ENCODE measurements around the gene ACOT7.
A peak's percentile ranks its signal among the peaks of the same experiment; 100 is the strongest.

The ACOT7 gene

GRCh38 chr1:6263716-6264115 is 129.9 kb downstream of the ACOT7 start:
- no peaks in the 10 kb centered on the region for H3K9me3 ChIP-seq (ENCODE audit: control insufficient read depth, low read length)
- no peak overlapping the region for H3K27ac ChIP-seq (ENCODE audit: insufficient read depth, low read length, poor library complexity, severe bottlenecking)
- no peaks in the 10 kb centered on the region for H3K36me3 ChIP-seq (ENCODE audit: control insufficient read depth, insufficient read depth, low read length)
- H3K4me3 ChIP-seq (ENCODE audit: insufficient read depth, low read depth, low read length, poor library complexity, severe bottlenecking): no peak overlapping the region
- H3K27me3 ChIP-seq (replicated peaks; ENCODE audit: control insufficient read depth, insufficient read depth, low read length, poor library complexity, severe bottlenecking): no peaks in the 10 kb centered on the region
- H3K4me1 ChIP-seq (ENCODE audit: control insufficient read depth, insufficient read depth, low read length, poor library complexity, severe bottlenecking): peaks cover 14% of the 10 kb centered on the region
- no peak for DNase-seq

- Histone ChIP-seq H3K27me3 (replicated peaks; ENCODE audit: control insufficient read depth, insufficient read depth, low read length, poor library complexity, severe bottlenecking) (no peaks in the 10 kb centered on the region), H3K9me3 (ENCODE audit: control insufficient read depth, low read length) (no peaks in the 10 kb centered on the region), H3K36me3 (ENCODE audit: control insufficient read depth, insufficient read depth, low read length) (no peaks in the 10 kb centered on the region), H3K4me3 (ENCODE audit: insufficient read depth, low read depth, low read length, poor library complexity, severe bottlenecking) (no peak overlapping the region), H3K4me1 (ENCODE audit: control insufficient read depth, insufficient read depth, low read length, poor library complexity, severe bottlenecking) (peaks cover 14% of the 10 kb centered on the region), H3K27ac (ENCODE audit: insufficient read depth, low read length, poor library complexity, severe bottlenecking) (no peak overlapping the region)
- no peak for DNase-seq
Measured at GRCh38 chr1:6262555-6263420, 130.8 kb downstream of the ACOT7 start.

GRCh38 chr1:6261615-6261995 is 132.0 kb downstream of the ACOT7 start:
- Histone ChIP-seq H3K27ac (ENCODE audit: insufficient read depth, low read length, poor library complexity, severe bottlenecking) (no peak overlapping the region), H3K36me3 (ENCODE audit: control insufficient read depth, insufficient read depth, low read length) (no peaks in the 10 kb centered on the region), H3K4me3 (ENCODE audit: insufficient read depth, low read depth, low read length, poor library complexity, severe bottlenecking) (no peak overlapping the region), H3K9me3 (ENCODE audit: control insufficient read depth, low read length) (no peaks in the 10 kb centered on the region), H3K4me1 (ENCODE audit: control insufficient read depth, insufficient read depth, low read length, poor library complexity, severe bottlenecking) (peaks cover 14% of the 10 kb centered on the region), H3K27me3 (replicated peaks; ENCODE audit: control insufficient read depth, insufficient read depth, low read length, poor library complexity, severe bottlenecking) (no peaks in the 10 kb centered on the region)
- DNase-seq: no peak

GRCh38 chr1:6260961-6261614 is 132.5 kb downstream of the ACOT7 start, which contains the start of gene GPR153:
TSS of gene GPR153 (minus strand) at chr1:6261098. CDS start at chr1:6254905, 6,193 bp downstream.
- peaks cover 14% of the 10 kb centered on the region for H3K4me1 ChIP-seq (ENCODE audit: control insufficient read depth, insufficient read depth, low read length, poor library complexity, severe bottlenecking)

GRCh38 chr1:6260433-6260934 is 133.1 kb downstream of the ACOT7 start:
- DNase-seq: no peak
- no peaks in the 10 kb centered on the region for H3K27me3 ChIP-seq (replicated peaks; ENCODE audit: control insufficient read depth, insufficient read depth, low read length, poor library complexity, severe bottlenecking)
- H3K4me3 ChIP-seq (ENCODE audit: insufficient read depth, low read depth, low read length, poor library complexity, severe bottlenecking): peak overlapping the region; percentile 59
- H3K9me3 ChIP-seq (ENCODE audit: control insufficient read depth, low read length): no peaks in the 10 kb centered on the region
- peaks cover 14% of the 10 kb centered on the region for H3K4me1 ChIP-seq (ENCODE audit: control insufficient read depth, insufficient read depth, low read length, poor library complexity, severe bottlenecking)
- no peak overlapping the region for H3K27ac ChIP-seq (ENCODE audit: insufficient read depth, low read length, poor library complexity, severe bottlenecking)
- no peaks in the 10 kb centered on the region for H3K36me3 ChIP-seq (ENCODE audit: control insufficient read depth, insufficient read depth, low read length)

More at GRCh38 chr1:6260961-6261614, 132.5 kb downstream of the ACOT7 start, which contains the start of gene GPR153:
- H3K36me3 ChIP-seq (ENCODE audit: control insufficient read depth, insufficient read depth, low read length): no peaks in the 10 kb centered on the region
- H3K9me3 ChIP-seq (ENCODE audit: control insufficient read depth, low read length): no peaks in the 10 kb centered on the region
- peak within 1 kb of the TSS; percentile 59 for H3K4me3 ChIP-seq (ENCODE audit: insufficient read depth, low read depth, low read length, poor library complexity, severe bottlenecking)
- peak in 1 of 3 donors; percentile 17 for DNase-seq
- no peak within 1 kb of the TSS for H3K27ac ChIP-seq (ENCODE audit: insufficient read depth, low read length, poor library complexity, severe bottlenecking)
- no peaks in the 10 kb centered on the region for H3K27me3 ChIP-seq (replicated peaks; ENCODE audit: control insufficient read depth, insufficient read depth, low read length, poor library complexity, severe bottlenecking)

DNA sequence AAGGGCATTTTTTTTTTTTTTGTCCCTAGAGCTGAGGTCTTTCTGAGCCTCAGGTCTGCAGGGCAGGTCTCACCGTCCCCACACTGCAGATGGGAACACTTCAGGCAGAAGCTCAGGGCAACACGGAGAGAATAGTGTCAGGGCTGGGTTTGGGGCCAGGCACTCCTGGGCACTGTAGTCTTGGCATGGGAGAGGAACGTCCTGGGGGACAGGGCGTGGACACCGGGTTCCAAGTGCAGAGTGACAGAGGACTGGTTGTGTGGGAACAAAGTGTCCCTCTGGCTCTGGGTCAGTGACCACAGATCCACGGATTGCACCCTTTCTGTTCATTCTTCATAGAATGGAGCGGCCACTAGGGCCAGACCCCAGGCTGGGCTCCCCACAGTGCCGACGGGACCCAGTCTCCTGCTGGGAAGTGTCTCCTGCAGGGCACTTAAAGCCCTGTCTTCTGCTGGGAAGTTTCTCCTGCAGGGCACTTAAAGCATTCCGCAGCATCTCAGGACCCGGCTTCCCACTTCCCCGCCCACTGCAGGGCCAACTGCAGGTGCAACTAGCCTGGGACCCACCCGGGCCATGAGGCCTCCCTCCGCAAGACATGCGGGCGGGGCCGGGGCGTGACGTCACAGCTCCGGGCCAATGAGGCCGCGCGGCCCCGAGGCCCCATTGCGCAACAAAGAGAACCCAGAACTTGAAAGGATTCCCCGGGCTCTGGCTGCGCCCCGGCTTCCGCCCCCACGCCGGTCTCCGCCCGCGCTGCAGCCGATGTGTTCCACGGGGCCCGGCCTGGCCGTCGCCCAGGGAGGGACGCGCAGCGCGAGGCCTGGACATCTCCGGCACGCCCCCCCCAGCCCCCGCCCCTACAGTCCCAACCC is 133.8 kb downstream of the ACOT7 start:
- no peaks in the 10 kb centered on the region for H3K27me3 ChIP-seq (replicated peaks; ENCODE audit: control insufficient read depth, insufficient read depth, low read length, poor library complexity, severe bottlenecking)

GRCh38 chr1:6258675-6259074 is 134.9 kb downstream of the ACOT7 start:
- H3K27me3 ChIP-seq (replicated peaks; ENCODE audit: control insufficient read depth, insufficient read depth, low read length, poor library complexity, severe bottlenecking): no peaks in the 10 kb centered on the region

More for the DNA sequence above, 133.8 kb downstream of the ACOT7 start:
- peak; percentile 59 to 65 (median 60) for DNase-seq
- H3K4me1 ChIP-seq (ENCODE audit: control insufficient read depth, insufficient read depth, low read length, poor library complexity, severe bottlenecking): peaks cover 14% of the 10 kb centered on the region
- no peaks in the 10 kb centered on the region for H3K9me3 ChIP-seq (ENCODE audit: control insufficient read depth, low read length)
- peak overlapping the region; percentile 59 for H3K4me3 ChIP-seq (ENCODE audit: insufficient read depth, low read depth, low read length, poor library complexity, severe bottlenecking)
- H3K36me3 ChIP-seq (ENCODE audit: control insufficient read depth, insufficient read depth, low read length): no peaks in the 10 kb centered on the region
- no peak overlapping the region for H3K27ac ChIP-seq (ENCODE audit: insufficient read depth, low read length, poor library complexity, severe bottlenecking)

GRCh38 chr1:6257541-6258069 is 136.0 kb downstream of the ACOT7 start:
- no peak for DNase-seq
- no peaks in the 10 kb centered on the region for H3K36me3 ChIP-seq (ENCODE audit: control insufficient read depth, insufficient read depth, low read length)
- no peak overlapping the region for H3K4me3 ChIP-seq (ENCODE audit: insufficient read depth, low read depth, low read length, poor library complexity, severe bottlenecking)
- no peaks in the 10 kb centered on the region for H3K9me3 ChIP-seq (ENCODE audit: control insufficient read depth, low read length)
- H3K27ac ChIP-seq (ENCODE audit: insufficient read depth, low read length, poor library complexity, severe bottlenecking): no peak overlapping the region
- peaks cover 14% of the 10 kb centered on the region for H3K4me1 ChIP-seq (ENCODE audit: control insufficient read depth, insufficient read depth, low read length, poor library complexity, severe bottlenecking)
- no peaks in the 10 kb centered on the region for H3K27me3 ChIP-seq (replicated peaks; ENCODE audit: control insufficient read depth, insufficient read depth, low read length, poor library complexity, severe bottlenecking)

More at GRCh38 chr1:6258675-6259074, 134.9 kb downstream of the ACOT7 start:
- H3K4me1 ChIP-seq (ENCODE audit: control insufficient read depth, insufficient read depth, low read length, poor library complexity, severe bottlenecking): peaks cover 14% of the 10 kb centered on the region
- H3K27ac ChIP-seq (ENCODE audit: insufficient read depth, low read length, poor library complexity, severe bottlenecking): no peak overlapping the region
- DNase-seq: no peak
- H3K4me3 ChIP-seq (ENCODE audit: insufficient read depth, low read depth, low read length, poor library complexity, severe bottlenecking): no peak overlapping the region
- H3K9me3 ChIP-seq (ENCODE audit: control insufficient read depth, low read length): no peaks in the 10 kb centered on the region
- H3K36me3 ChIP-seq (ENCODE audit: control insufficient read depth, insufficient read depth, low read length): no peaks in the 10 kb centered on the region

- H3K4me1 ChIP-seq (ENCODE audit: control insufficient read depth, insufficient read depth, low read length, poor library complexity, severe bottlenecking): peaks cover 14% of the 10 kb centered on the region
- no peaks in the 10 kb centered on the region for H3K9me3 ChIP-seq (ENCODE audit: control insufficient read depth, low read length)
- H3K27me3 ChIP-seq (replicated peaks; ENCODE audit: control insufficient read depth, insufficient read depth, low read length, poor library complexity, severe bottlenecking): no peaks in the 10 kb centered on the region
- H3K4me3 ChIP-seq (ENCODE audit: insufficient read depth, low read depth, low read length, poor library complexity, severe bottlenecking): no peak overlapping the region
- H3K27ac ChIP-seq (ENCODE audit: insufficient read depth, low read length, poor library complexity, severe bottlenecking): no peak overlapping the region
- DNase-seq: no peak
- no peaks in the 10 kb centered on the region for H3K36me3 ChIP-seq (ENCODE audit: control insufficient read depth, insufficient read depth, low read length)
Measured at GRCh38 chr1:6256645-6257044, 136.9 kb downstream of the ACOT7 start.
